ENCODE data around the gene ZNF574. TPM values are rescaled to one million over a fixed set of nuclear protein-coding genes. Genes with fewer than 3 reads are reported as not detected.

The ZNF574 gene
- total RNA-seq, 1 experiment from 2014 or later: 24.6 TPM

GRCh38 chr19:42079276-42079669 lies 3.3 kb downstream of the ZNF574 start:
- peaks cover 19 to 30% of the 10 kb centered on the region in 2 experiments for H3K36me3 ChIP-seq (ENCODE audit: control insufficient read depth in 1 of 2, insufficient read depth in 2 of 2, low read length in 2 of 2)
- peaks cover 3% of the 10 kb centered on the region; the same call in 1 of the 2 replicates for H4K20me1 ChIP-seq (ENCODE audit: insufficient read depth)
- intact Hi-C loops (cut with micrococcal nuclease): loop anchor here (10.0 kb wide), 1 partner anchor 446 kb away; the partner anchor contains the start of gene CEACAM1
- H3K4me1 ChIP-seq (ENCODE audit: control insufficient read depth in 1 of 2, insufficient read depth in 2 of 2, low read length in 2 of 2): peaks cover 11 to 33% of the 10 kb centered on the region in 2 experiments
- no peak overlapping the region for H3K4me2 ChIP-seq (ENCODE audit: low read length)
- H3K79me2 ChIP-seq (ENCODE audit: insufficient read depth, low read length): peaks cover 54% of the 10 kb centered on the region
- no peak overlapping the region for H3K9ac ChIP-seq (ENCODE audit: low read length)
- H3K9me2 ChIP-seq (ENCODE audit: insufficient read depth): no peaks in the 10 kb centered on the region
- RAD21 ChIA-PET (ENCODE audit: low non-redundant PET in 1 of 2, low total read pairs in 2 of 2, uncharacterized antibody in 2 of 2, unreplicated experiment in 2 of 2): interaction anchor here in 1 of 2 experiments (0.7 kb wide), 1 partner anchor 30 kb away, joined by 3 read pairs; no protein-coding TSS in a partner anchor
- ATAC-seq: no peak
- TF ChIP-seq, protein P1, sequence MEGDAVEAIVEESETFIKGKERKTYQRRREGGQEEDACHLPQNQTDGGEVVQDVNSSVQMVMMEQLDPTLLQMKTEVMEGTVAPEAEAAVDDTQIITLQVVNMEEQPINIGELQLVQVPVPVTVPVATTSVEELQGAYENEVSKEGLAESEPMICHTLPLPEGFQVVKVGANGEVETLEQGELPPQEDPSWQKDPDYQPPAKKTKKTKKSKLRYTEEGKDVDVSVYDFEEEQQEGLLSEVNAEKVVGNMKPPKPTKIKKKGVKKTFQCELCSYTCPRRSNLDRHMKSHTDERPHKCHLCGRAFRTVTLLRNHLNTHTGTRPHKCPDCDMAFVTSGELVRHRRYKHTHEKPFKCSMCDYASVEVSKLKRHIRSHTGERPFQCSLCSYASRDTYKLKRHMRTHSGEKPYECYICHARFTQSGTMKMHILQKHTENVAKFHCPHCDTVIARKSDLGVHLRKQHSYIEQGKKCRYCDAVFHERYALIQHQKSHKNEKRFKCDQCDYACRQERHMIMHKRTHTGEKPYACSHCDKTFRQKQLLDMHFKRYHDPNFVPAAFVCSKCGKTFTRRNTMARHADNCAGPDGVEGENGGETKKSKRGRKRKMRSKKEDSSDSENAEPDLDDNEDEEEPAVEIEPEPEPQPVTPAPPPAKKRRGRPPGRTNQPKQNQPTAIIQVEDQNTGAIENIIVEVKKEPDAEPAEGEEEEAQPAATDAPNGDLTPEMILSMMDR (IDR thresholded peaks at IDR 0.05 in 2 of 3, conservative IDR thresholded peaks at IDR 0.05 in 1 of 3; ENCODE audit: borderline replicate concordance in 1 of 3, insufficient read depth in 1 of 3, low read depth in 2 of 3, low read length in 2 of 3): no peak
- TF ChIP-seq EZH2 (IDR thresholded peaks at IDR 0.05) (no peak), SP1 (IDR thresholded peaks at IDR 0.05; ENCODE audit: low read depth) (no peak)
- TF ChIP-seq, protein P2, sequence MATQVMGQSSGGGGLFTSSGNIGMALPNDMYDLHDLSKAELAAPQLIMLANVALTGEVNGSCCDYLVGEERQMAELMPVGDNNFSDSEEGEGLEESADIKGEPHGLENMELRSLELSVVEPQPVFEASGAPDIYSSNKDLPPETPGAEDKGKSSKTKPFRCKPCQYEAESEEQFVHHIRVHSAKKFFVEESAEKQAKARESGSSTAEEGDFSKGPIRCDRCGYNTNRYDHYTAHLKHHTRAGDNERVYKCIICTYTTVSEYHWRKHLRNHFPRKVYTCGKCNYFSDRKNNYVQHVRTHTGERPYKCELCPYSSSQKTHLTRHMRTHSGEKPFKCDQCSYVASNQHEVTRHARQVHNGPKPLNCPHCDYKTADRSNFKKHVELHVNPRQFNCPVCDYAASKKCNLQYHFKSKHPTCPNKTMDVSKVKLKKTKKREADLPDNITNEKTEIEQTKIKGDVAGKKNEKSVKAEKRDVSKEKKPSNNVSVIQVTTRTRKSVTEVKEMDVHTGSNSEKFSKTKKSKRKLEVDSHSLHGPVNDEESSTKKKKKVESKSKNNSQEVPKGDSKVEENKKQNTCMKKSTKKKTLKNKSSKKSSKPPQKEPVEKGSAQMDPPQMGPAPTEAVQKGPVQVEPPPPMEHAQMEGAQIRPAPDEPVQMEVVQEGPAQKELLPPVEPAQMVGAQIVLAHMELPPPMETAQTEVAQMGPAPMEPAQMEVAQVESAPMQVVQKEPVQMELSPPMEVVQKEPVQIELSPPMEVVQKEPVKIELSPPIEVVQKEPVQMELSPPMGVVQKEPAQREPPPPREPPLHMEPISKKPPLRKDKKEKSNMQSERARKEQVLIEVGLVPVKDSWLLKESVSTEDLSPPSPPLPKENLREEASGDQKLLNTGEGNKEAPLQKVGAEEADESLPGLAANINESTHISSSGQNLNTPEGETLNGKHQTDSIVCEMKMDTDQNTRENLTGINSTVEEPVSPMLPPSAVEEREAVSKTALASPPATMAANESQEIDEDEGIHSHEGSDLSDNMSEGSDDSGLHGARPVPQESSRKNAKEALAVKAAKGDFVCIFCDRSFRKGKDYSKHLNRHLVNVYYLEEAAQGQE (IDR thresholded peaks at IDR 0.05; ENCODE audit: low read depth): no peak
- no peaks in the 10 kb centered on the region for H3K27me3 ChIP-seq (ENCODE audit: insufficient read depth, low read length)
- H3K27ac ChIP-seq (ENCODE audit: low read depth, low read length): no peak overlapping the region; the same call in 1 of the 2 replicates
- POLR2A ChIA-PET: no interaction called here
- no peak overlapping the region for H3K4me3 ChIP-seq (replicated peaks in 1 of 2; ENCODE audit: low read depth in 1 of 2, low read length in 2 of 2)
- no TSS peak for BruUV-seq (replicated peaks)
- no peak overlapping the region for H2AFZ ChIP-seq (ENCODE audit: low read depth, low read length, poor library complexity, severe bottlenecking)
- CTCF ChIA-PET: interaction anchor here (1.1 kb wide), 1 partner anchor 45 kb away, joined by 5 read pairs; no protein-coding TSS in a partner anchor
- no peaks in the 10 kb centered on the region for H3K9me3 ChIP-seq (ENCODE audit: control insufficient read depth in 1 of 2, insufficient read depth in 1 of 2, low read depth in 1 of 2, low read length in 2 of 2)
- no peak for DNase-seq (ENCODE audit: low read depth, low spot score)

All from HCT116 (cell line).